Fibroblast of lung (primary cell): ENCODE measurements around the gene ROGDI. TPM values are rescaled to one million over a fixed set of nuclear protein-coding genes. Genes with fewer than 3 reads are reported as not detected.

ENCODE experiments used
- DNase-seq, 2 donors: peaks; one replicate each; pipeline versions ENCODE4 v3.0.0 to v3.0.0-alpha.2; 2010; ENCODE audit warnings: low read depth in 2 of 2
- H2AFZ ChIP-seq: 2 replicates; pipeline ENCODE4 v1.5.1; 2012; ENCODE audit warnings: low read length, control low read depth, inconsistent platforms
- H3K27ac ChIP-seq: 2 replicates; pipeline ENCODE4 v1.5.1; 2011; ENCODE audit warnings: low read length, control low read depth; ENCODE audit not compliant: insufficient read depth
- H3K27me3 ChIP-seq: 2 replicates; pipeline ENCODE4 v1.5.1; 2011; ENCODE audit warnings: mild to moderate bottlenecking, low read length; ENCODE audit not compliant: control insufficient read depth, insufficient read depth
- H3K36me3 ChIP-seq: 2 replicates; pipeline ENCODE4 v1.5.1; 2011; ENCODE audit warnings: low read length; ENCODE audit not compliant: control insufficient read depth, insufficient read depth
- H3K4me1 ChIP-seq: 2 replicates; pipeline ENCODE4 v1.5.1; 2011; ENCODE audit warnings: low read length; ENCODE audit not compliant: control insufficient read depth, insufficient read depth; ENCODE audit errors: extremely low read depth
- H3K4me2 ChIP-seq: 2 replicates; pipeline ENCODE4 v1.5.1; 2011; ENCODE audit warnings: low read length, control low read depth; ENCODE audit not compliant: insufficient read depth; ENCODE audit errors: extremely low read depth
- H3K4me3 ChIP-seq, 4 experiments: fragments of 200-600 bp in 1 of 4; sonication (generic) in 1 of 4; replicated peaks in 1 of 4; 2 replicates each; pipeline ENCODE4 v1.5.1; 2011 to 2016; ENCODE audit warnings: low read length in 4 of 4, low read depth in 3 of 4, mild to moderate bottlenecking in 3 of 4, control low read depth in 2 of 4, inconsistent platforms in 1 of 4, mixed read lengths in 1 of 4; ENCODE audit not compliant: insufficient read depth in 1 of 4; ENCODE audit errors: control extremely low read depth in 1 of 4
- H3K79me2 ChIP-seq: 2 replicates; pipeline ENCODE4 v1.5.1; 2012; ENCODE audit warnings: mild to moderate bottlenecking, low read length, inconsistent platforms; ENCODE audit not compliant: control insufficient read depth, insufficient read depth
- H3K9ac ChIP-seq: 2 replicates; pipeline ENCODE4 v1.5.1; 2011; ENCODE audit warnings: mild to moderate bottlenecking, low read length, control low read depth; ENCODE audit not compliant: insufficient read depth
- H3K9me3 ChIP-seq: 2 replicates; pipeline ENCODE4 v1.5.1; 2012; ENCODE audit warnings: low read depth, low read length; ENCODE audit not compliant: control insufficient read depth, insufficient read depth
- H4K20me1 ChIP-seq: 2 replicates; pipeline ENCODE4 v1.5.1; 2011; ENCODE audit warnings: low read length; ENCODE audit not compliant: control insufficient read depth, insufficient read depth; ENCODE audit errors: extremely low read depth
- EZH2 ChIP-seq: IDR thresholded peaks from 2 replicates; pipeline ENCODE4 v1.5.1; 2012; ENCODE audit warnings: low read length, control low read depth, mild to moderate bottlenecking; ENCODE audit errors: missing control alignments
- polyA plus RNA-seq, 2 donors: library from polyadenylated mRNA; depleted of rRNA in 1 of 2; stranded (reverse) in 1 of 2; unstranded in 1 of 2; fragments of >200 nt; gene quantifications; 2 replicates each; pipeline ENCODE4 v1.2.1, GENCODE V29; 2011 to 2012; ENCODE audit warnings: missing spikeins in 1 of 2
- total RNA-seq: library from RNA; depleted of rRNA; stranded (reverse); fragments of >200 nt; gene quantifications from 2 replicates; pipeline ENCODE4 v1.2.1, GENCODE V29; 2014
- TF ChIP-seq, protein P1 (sequence below), 2 donors: IDR thresholded peaks in 1 of 2; conservative IDR thresholded peaks in 1 of 2; 1 replicate in 1 of 2; 2 replicates in 1 of 2; pipeline ENCODE4 v1.5.1; 2011 to 2012; ENCODE audit warnings: low read length in 2 of 2, control low read depth in 1 of 2, inconsistent platforms in 1 of 2, low read depth in 1 of 2, mild to moderate bottlenecking in 1 of 2

ROGDI gene
- total and polyA plus RNA-seq, 2 donors (not counting 1 experiment from before 2014, with no cell fraction given) = 9.2 to 13.0 TPM

DNA sequence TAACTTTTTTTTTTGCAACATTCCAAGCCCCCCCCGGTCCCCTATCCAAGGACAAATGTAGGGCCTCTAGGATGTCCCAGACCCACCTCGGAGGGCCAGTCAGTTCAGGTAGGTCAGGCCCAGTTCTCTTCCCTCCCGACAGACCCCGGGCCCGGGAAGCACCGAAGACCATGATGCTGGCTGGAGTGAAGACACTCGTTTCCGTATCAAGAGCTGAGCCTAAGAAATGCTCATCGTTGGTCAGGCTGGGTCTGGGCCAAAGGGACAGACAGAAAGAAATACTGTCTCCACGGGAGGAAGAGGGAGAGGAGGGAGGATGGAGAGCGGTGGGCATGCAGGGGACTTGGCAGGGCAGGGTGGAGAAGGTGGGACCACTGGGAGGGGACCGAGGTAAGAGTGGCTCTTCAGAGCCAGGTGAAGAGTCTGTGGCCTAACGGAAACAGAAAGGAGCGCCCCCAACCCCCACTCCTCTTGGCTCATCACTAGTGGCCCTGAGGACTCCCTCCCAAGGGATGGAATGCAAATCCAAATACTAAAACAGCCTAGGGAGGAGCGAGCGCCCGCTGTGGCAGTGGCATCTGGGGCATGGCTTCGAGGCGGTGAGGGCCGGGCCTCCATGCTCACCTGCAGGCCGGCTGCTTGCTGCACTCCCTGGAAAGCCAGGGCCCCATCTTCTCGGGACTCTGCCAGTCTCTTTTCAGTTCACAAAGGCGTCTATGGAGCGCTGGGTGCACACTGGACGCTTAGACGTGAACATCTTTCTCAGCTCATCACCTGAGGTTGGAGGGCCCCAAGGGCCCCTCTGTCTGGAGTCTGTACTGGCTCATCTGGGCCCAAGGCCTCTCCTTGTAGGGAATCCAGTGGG lies 1.7 kb upstream of the ROGDI start:
- Histone ChIP-seq H3K36me3 (peaks cover 9% of the 10 kb centered on the region), H3K4me1 (peaks cover 2% of the 10 kb centered on the region), H3K4me2 (no peak overlapping the region), H3K79me2 (no peaks in the 10 kb centered on the region), H3K27me3 (no peaks in the 10 kb centered on the region), H4K20me1 (no peaks in the 10 kb centered on the region), H3K9me3 (no peaks in the 10 kb centered on the region), H3K9ac (no peak overlapping the region), H3K4me3 (no peak overlapping the region), H2AFZ (no peak overlapping the region), H3K27ac (no peak overlapping the region)
- DNase-seq = no peak
- no peak for TF ChIP-seq EZH2
- TF ChIP-seq, protein P1, sequence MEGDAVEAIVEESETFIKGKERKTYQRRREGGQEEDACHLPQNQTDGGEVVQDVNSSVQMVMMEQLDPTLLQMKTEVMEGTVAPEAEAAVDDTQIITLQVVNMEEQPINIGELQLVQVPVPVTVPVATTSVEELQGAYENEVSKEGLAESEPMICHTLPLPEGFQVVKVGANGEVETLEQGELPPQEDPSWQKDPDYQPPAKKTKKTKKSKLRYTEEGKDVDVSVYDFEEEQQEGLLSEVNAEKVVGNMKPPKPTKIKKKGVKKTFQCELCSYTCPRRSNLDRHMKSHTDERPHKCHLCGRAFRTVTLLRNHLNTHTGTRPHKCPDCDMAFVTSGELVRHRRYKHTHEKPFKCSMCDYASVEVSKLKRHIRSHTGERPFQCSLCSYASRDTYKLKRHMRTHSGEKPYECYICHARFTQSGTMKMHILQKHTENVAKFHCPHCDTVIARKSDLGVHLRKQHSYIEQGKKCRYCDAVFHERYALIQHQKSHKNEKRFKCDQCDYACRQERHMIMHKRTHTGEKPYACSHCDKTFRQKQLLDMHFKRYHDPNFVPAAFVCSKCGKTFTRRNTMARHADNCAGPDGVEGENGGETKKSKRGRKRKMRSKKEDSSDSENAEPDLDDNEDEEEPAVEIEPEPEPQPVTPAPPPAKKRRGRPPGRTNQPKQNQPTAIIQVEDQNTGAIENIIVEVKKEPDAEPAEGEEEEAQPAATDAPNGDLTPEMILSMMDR (conservative IDR thresholded peaks at IDR 0.05 in 1 of 2, IDR thresholded peaks at IDR 0.05 in 1 of 2; ENCODE audit: low read depth in 1 of 2, low read length in 2 of 2) = no peak

GRCh38 chr16:4803401-4803844 lies 990 bp upstream of the ROGDI start:
- TF ChIP-seq, protein P1 (conservative IDR thresholded peaks at IDR 0.05 in 1 of 2, IDR thresholded peaks at IDR 0.05 in 1 of 2; ENCODE audit: low read depth in 1 of 2, low read length in 2 of 2) = no peak
- no peak for TF ChIP-seq EZH2
- H3K36me3 ChIP-seq = peaks cover 9% of the 10 kb centered on the region
- no peak overlapping the region for H3K27ac ChIP-seq
- H3K4me1 ChIP-seq = peaks cover 2% of the 10 kb centered on the region
- DNase-seq = peak in 1 of 2 donors; percentile 5
- H4K20me1 ChIP-seq = no peaks in the 10 kb centered on the region
- H3K4me2 ChIP-seq = peak overlapping the region; percentile 98
- H2AFZ ChIP-seq = no peak overlapping the region
- no peaks in the 10 kb centered on the region for H3K79me2 ChIP-seq
- H3K4me3 ChIP-seq = peak overlapping the region in 3 of 4 experiments; percentile 72 to 79 (median 74)
- H3K27me3 ChIP-seq = no peaks in the 10 kb centered on the region
- H3K9me3 ChIP-seq = no peaks in the 10 kb centered on the region
- no peak overlapping the region for H3K9ac ChIP-seq

- no peaks in the 10 kb centered on the region for H4K20me1 ChIP-seq
- H3K9ac ChIP-seq = peak overlapping the region; percentile 53
- no peaks in the 10 kb centered on the region for H3K79me2 ChIP-seq
- H2AFZ ChIP-seq = peak overlapping the region; percentile 91
- peaks cover 2% of the 10 kb centered on the region for H3K4me1 ChIP-seq
- H3K4me3 ChIP-seq = peak overlapping the region; percentile 72 to 79 (median 75)
- H3K4me2 ChIP-seq = peak overlapping the region; percentile 98
- peak; percentile 88 to 91 for DNase-seq
- H3K36me3 ChIP-seq = peaks cover 9% of the 10 kb centered on the region
- H3K27me3 ChIP-seq = no peaks in the 10 kb centered on the region
- no peak for TF ChIP-seq EZH2
- TF ChIP-seq, protein P1 (conservative IDR thresholded peaks at IDR 0.05 in 1 of 2, IDR thresholded peaks at IDR 0.05 in 1 of 2; ENCODE audit: low read depth in 1 of 2, low read length in 2 of 2) = peak in 1 of 2 donors; percentile 3
- no peak overlapping the region for H3K27ac ChIP-seq
- no peaks in the 10 kb centered on the region for H3K9me3 ChIP-seq
Measured at GRCh38 chr16:4802659-4803287, 340 bp upstream of the ROGDI start.
